Liver (tissue), 9 donors: ENCODE data around the gene MKI67. TPM values are rescaled to one million over a fixed set of nuclear protein-coding genes. Genes with fewer than 3 reads are reported as not detected.

ENCODE experiments used
- DNase-seq: peaks from one replicate; pipeline ENCODE4 v3.0.0-alpha.2; 2017; ENCODE audit warnings: low spot score
- H3K27ac ChIP-seq, 2 donors: one replicate each; pipeline ENCODE4 v1.7.0; 2013; ENCODE audit warnings: inconsistent platforms in 2 of 2, low read length in 2 of 2, control low read depth in 1 of 2, low read depth in 1 of 2, mild to moderate bottlenecking in 1 of 2
- H3K27me3 ChIP-seq, 4 donors: one replicate each; pipeline versions ENCODE4 v1.6.1 to v1.7.0; 2013; ENCODE audit warnings: low read length in 3 of 4, inconsistent platforms in 1 of 4, mild to moderate bottlenecking in 1 of 4, moderate library complexity in 1 of 4; ENCODE audit not compliant: control insufficient read depth in 4 of 4, insufficient read depth in 4 of 4
- H3K36me3 ChIP-seq, 4 donors: one replicate each; pipeline versions ENCODE4 v1.6.1 to v1.7.0; 2013; ENCODE audit warnings: low read length in 3 of 4, mild to moderate bottlenecking in 3 of 4, low read depth in 1 of 4, moderate library complexity in 1 of 4; ENCODE audit not compliant: control insufficient read depth in 4 of 4, insufficient read depth in 3 of 4
- H3K4me1 ChIP-seq, 4 donors: one replicate each; pipeline versions ENCODE4 v1.6.1 to v1.7.0; 2013; ENCODE audit warnings: low read length in 3 of 4, mild to moderate bottlenecking in 3 of 4, moderate library complexity in 1 of 4; ENCODE audit not compliant: control insufficient read depth in 4 of 4, insufficient read depth in 4 of 4
- H3K4me3 ChIP-seq, 3 donors: one replicate each; pipeline versions ENCODE4 v1.6.1 to v1.7.0; 2013; ENCODE audit warnings: low read length in 3 of 3, control low read depth in 1 of 3, low read depth in 1 of 3, mild to moderate bottlenecking in 1 of 3
- H3K9ac ChIP-seq, 2 donors: one replicate each; pipeline ENCODE4 v1.7.0; 2013; ENCODE audit warnings: low read length in 2 of 2, mild to moderate bottlenecking in 2 of 2, moderate library complexity in 2 of 2, control low read depth in 1 of 2, low read depth in 1 of 2
- H3K9me3 ChIP-seq, 4 donors: one replicate each; pipeline versions ENCODE4 v1.6.1 to v1.7.0; 2013; ENCODE audit warnings: low read length in 3 of 4; ENCODE audit not compliant: control insufficient read depth in 4 of 4
- ATF3 ChIP-seq: IDR thresholded peaks from 2 replicates; pipeline ENCODE4 v1.6.1; 2016; ENCODE audit warnings: antibody characterized with exemption
- EGR1 ChIP-seq, 2 donors: IDR thresholded peaks; 2 replicates each; pipeline ENCODE4 v1.6.1; 2016 to 2018; ENCODE audit warnings: antibody characterized with exemption in 2 of 2, low read depth in 2 of 2
- FOXA2 ChIP-seq: IDR thresholded peaks from 2 replicates; pipeline ENCODE4 v1.6.1; 2016; ENCODE audit warnings: antibody characterized with exemption
- GABPA ChIP-seq, 2 donors: IDR thresholded peaks in 1 of 2; conservative IDR thresholded peaks in 1 of 2; 2 replicates each; pipeline ENCODE4 v1.6.1; 2016; ENCODE audit warnings: antibody characterized with exemption in 2 of 2, mild to moderate bottlenecking in 1 of 2, moderate library complexity in 1 of 2
- HNF4A ChIP-seq, 2 donors: conservative IDR thresholded peaks; 2 replicates each; pipeline ENCODE4 v1.6.1; 2016; ENCODE audit warnings: antibody characterized with exemption in 2 of 2, mild to moderate bottlenecking in 2 of 2
- HNF4G ChIP-seq: IDR thresholded peaks from 2 replicates; pipeline ENCODE4 v1.6.1; 2016; ENCODE audit warnings: antibody characterized with exemption
- RAD21 ChIP-seq, 2 donors: IDR thresholded peaks; 2 replicates each; pipeline ENCODE4 v1.6.1; 2016; ENCODE audit warnings: antibody characterized with exemption in 2 of 2, mild to moderate bottlenecking in 2 of 2
- REST ChIP-seq: IDR thresholded peaks from 2 replicates; pipeline ENCODE4 v1.6.1; 2016; ENCODE audit warnings: antibody characterized with exemption, mild to moderate bottlenecking
- SP1 ChIP-seq: IDR thresholded peaks from 2 replicates; pipeline ENCODE4 v1.6.1; 2018; ENCODE audit warnings: antibody characterized with exemption, mild to moderate bottlenecking
- YY1 ChIP-seq: IDR thresholded peaks from 2 replicates; pipeline ENCODE4 v1.6.1; 2016; ENCODE audit warnings: antibody characterized with exemption, mild to moderate bottlenecking
- WGBS: extraction: QIAGEN DNeasy Blood & Tissue Kit; methylation state at CpG from one replicate; pipeline ENCODE4 v1.1.7; 2013; 5-methylcytosine and 5-hydroxymethylcytosine counted together
- polyA plus RNA-seq, 2 donors: library from polyadenylated mRNA; stranded (reverse) in 1 of 2; unstranded in 1 of 2; fragments of 200-250 nt in 1 of 2; fragments of >200 nt in 1 of 2; fragmentation: Nextera tagmentation in 1 of 2; extraction: Ambion mirVana in 1 of 2; gene quantifications; one replicate each; pipeline versions ENCODE4 v1.2.1 to v1.2.3, GENCODE V29; 2013 to 2015
- total RNA-seq, 2 donors: library from RNA; depleted of rRNA; stranded (reverse); fragments of >200 nt; gene quantifications; one replicate each; pipeline ENCODE4 v1.2.3, GENCODE V29; 2014
- TF ChIP-seq, protein P1 (sequence below): IDR thresholded peaks from 2 replicates; pipeline ENCODE4 v1.6.1; 2016; ENCODE audit warnings: antibody characterized with exemption
- donor health status: healthy.
- donor health status: healthy.
- donor health status: healthy.
- donor health status: healthy.
- donor health status: healthy.

MKI67 gene
- total and polyA plus RNA-seq, 4 donors: 0.25 to 54.5 (median 1.1) TPM

- TF ChIP-seq, protein P1, sequence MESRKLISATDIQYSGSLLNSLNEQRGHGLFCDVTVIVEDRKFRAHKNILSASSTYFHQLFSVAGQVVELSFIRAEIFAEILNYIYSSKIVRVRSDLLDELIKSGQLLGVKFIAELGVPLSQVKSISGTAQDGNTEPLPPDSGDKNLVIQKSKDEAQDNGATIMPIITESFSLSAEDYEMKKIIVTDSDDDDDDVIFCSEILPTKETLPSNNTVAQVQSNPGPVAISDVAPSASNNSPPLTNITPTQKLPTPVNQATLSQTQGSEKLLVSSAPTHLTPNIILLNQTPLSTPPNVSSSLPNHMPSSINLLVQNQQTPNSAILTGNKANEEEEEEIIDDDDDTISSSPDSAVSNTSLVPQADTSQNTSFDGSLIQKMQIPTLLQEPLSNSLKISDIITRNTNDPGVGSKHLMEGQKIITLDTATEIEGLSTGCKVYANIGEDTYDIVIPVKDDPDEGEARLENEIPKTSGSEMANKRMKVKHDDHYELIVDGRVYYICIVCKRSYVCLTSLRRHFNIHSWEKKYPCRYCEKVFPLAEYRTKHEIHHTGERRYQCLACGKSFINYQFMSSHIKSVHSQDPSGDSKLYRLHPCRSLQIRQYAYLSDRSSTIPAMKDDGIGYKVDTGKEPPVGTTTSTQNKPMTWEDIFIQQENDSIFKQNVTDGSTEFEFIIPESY: no peak
- no peak for TF ChIP-seq HNF4A (conservative IDR thresholded peaks at IDR 0.05)
- TF ChIP-seq SP1: no peak
- TF ChIP-seq FOXA2: no peak
- TF ChIP-seq YY1: no peak
- no peak for TF ChIP-seq RAD21 (IDR thresholded peaks at IDR 0.05)
- no peak for TF ChIP-seq HNF4G
- no peak for TF ChIP-seq EGR1 (IDR thresholded peaks at IDR 0.05; ENCODE audit: low read depth in 2 of 2)
- TF ChIP-seq GABPA (IDR thresholded peaks at IDR 0.05 in 1 of 2, conservative IDR thresholded peaks at IDR 0.05 in 1 of 2): no peak
Measured at GRCh38 chr10:128062331-128062880, 63.8 kb downstream of the MKI67 start (continued).

GRCh38 chr10:128061306-128062300 is 64.6 kb downstream of the MKI67 start:
- no peak overlapping the region for H3K9ac ChIP-seq
- H3K36me3 ChIP-seq: peaks cover 0 to 2% (median 0%) of the 10 kb centered on the region in 4 donors
- no peak for TF ChIP-seq YY1
- TF ChIP-seq, protein P1: no peak
- peaks cover 0 to 3% (median under 1%) of the 10 kb centered on the region in 4 donors for H3K27me3 ChIP-seq
- WGBS: 78% methylated on average over 14 of the region's 14 CpGs
- no peak overlapping the region for H3K4me3 ChIP-seq
- no peak for DNase-seq
- H3K4me1 ChIP-seq: peaks cover 0 to 7% (median 1%) of the 10 kb centered on the region in 4 donors
- no peaks in the 10 kb centered on the region for H3K9me3 ChIP-seq
- H3K27ac ChIP-seq: peak overlapping the region; percentile 36 to 76

- Histone ChIP-seq H3K27me3 (peaks cover 0 to 3% (median under 1%) of the 10 kb centered on the region in 4 donors), H3K4me3 (no peak overlapping the region), H3K27ac (no peak overlapping the region), H3K9me3 (no peaks in the 10 kb centered on the region), H3K36me3 (peaks cover 0 to 3% (median 1%) of the 10 kb centered on the region in 4 donors), H3K9ac (no peak overlapping the region), H3K4me1 (peaks cover 0 to 7% (median 1%) of the 10 kb centered on the region in 4 donors)
- no peak for TF ChIP-seq EGR1 (IDR thresholded peaks at IDR 0.05; ENCODE audit: low read depth in 2 of 2)
- no peak for TF ChIP-seq FOXA2
- no peak for TF ChIP-seq ATF3
- no peak for TF ChIP-seq REST
- DNase-seq: no peak
- 95% methylated on average over 9 of the region's 9 CpGs for WGBS
Measured at GRCh38 chr10:128060341-128061250, 65.6 kb downstream of the MKI67 start.
